ENCODE data around the gene SMARCB1.

GRCh38 chr22:23777776-23778576, 8.8 kb upstream of the SMARCB1 start:
- no peak for TF ChIP-seq CTCF (IDR thresholded peaks at IDR 0.05)
- TF ChIP-seq ZFX (IDR thresholded peaks at IDR 0.05; ENCODE audit: borderline replicate concordance) = no peak
